Measurements from ENCODE around the gene MT1E.
"Not testable (repeated sequence)": the region's sequence is repeated elsewhere in the genome, so short reads cannot be mapped to it uniquely, and the experiment has no call there.

The MT1E gene

DNA sequence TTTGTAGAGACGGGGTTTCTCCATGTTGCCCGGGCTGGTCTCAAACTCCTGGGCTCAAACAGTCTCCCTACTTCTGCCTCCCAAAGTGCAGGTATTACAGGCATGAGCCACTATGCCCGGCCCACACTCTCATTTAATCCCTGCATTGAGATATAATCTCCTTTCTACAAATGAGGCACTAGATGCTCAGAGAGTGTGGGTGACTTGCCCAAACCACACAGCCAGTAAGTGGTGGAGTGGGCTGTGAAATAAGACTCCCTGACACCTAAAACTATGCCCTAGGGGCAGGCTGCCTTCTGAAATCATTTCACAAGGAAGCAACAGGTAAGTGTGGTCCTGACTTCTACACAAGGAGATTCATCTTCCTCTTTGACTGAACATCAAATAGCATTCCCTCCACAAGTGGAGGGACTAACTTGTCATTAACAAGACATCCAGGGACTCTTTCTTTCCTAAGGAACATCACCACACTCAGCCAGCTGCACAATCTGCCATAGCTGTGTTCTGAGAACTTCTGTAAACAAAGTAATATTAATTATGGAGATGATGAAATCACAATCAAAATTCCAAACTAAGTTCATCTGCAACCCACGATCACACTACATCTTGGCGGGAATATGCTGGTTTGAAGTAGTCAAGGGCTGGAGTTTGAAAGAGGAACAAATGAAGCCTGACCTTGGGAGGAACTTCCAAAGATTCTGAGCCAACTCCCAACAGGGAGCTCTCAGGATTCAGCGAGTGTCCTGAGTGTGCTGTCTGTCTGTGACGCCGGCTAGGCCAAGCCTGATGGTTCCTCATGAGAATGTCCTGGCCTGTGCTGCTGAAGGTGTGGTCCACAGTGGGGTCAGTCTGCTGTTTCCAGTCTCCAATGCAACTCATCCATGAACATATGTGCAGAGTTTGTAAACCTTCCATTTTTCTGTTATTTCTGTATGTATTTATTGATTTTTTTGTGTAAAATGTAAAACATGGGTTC, 40.0 kb downstream of the MT1E start:
- not testable (repeated sequence) for H3K36me3 ChIP-seq (ENCODE audit: control insufficient read depth, insufficient read depth, low read length); H3K4me3 ChIP-seq (ENCODE audit: extremely low read depth, insufficient read depth, low read length, poor library complexity, severe bottlenecking); H3K4me1 ChIP-seq (ENCODE audit: control insufficient read depth, insufficient read depth, low read length, poor library complexity, severe bottlenecking); H3K9me3 ChIP-seq (ENCODE audit: control insufficient read depth, low read length); H3K27ac ChIP-seq (ENCODE audit: low read depth, low read length, severe bottlenecking)
- 68% methylated on average over 5 to 6 of the region's 8 CpGs for WGBS, 2 experiments (ENCODE audit: insufficient coverage in 2 of 2)

DNA sequence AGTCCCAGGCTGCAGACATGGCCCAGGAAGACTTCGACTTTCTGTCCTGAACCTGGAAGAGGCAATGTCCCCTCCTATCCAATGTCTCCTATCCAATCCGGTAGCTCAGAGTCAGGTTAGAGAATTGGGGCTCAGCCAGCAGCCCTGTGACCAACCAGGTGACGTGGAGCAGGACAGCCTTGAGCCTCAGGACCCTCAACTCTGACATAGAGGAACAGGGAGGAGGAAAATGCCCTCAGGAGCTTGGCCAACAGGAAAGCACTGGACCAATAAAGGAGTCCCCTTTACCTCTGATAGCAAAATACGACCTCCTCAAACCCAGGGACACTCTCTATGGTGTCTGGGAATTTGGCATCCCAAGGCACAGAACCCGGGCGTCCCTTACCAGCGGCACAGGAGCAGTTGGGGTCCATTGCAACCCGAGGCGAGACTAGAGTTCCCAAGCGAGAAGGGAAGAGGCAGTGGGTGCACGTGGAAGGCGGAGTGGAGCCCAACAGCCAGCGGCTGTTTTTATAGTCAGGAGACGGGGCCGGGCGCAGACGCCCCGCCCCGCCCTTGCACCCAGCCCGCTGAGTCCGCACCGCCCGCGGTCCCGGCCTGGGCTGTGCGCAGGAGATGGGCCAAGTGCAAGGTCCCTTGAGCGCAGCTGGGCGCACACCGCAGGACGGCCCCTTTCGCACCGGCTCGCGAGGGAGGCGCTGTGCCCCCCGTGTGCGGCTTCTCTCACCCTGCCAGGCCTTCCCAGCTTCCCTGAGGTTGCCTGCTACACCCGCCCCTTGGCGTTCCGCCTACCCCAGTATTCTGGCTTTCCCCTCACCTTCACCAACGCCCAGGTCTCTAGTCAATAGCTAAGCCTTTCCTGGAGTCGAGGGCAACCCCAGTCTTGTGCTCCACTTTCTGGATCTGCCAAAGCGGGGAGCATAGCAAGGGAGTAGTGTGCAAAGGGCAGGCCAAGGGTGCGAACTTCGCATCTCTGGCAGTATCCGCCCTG, 42.3 kb downstream of the MT1E start, which contains the start of gene MT1G:
TSS of gene MT1G (minus strand) at position 485 of the 991 bp plus-strand sequence. CDS start at position 413, 72 bp downstream.
- Histone ChIP-seq H3K36me3 (ENCODE audit: control insufficient read depth, insufficient read depth, low read length) (no peaks in the 10 kb centered on the region), H3K4me1 (ENCODE audit: control insufficient read depth, insufficient read depth, low read length, poor library complexity, severe bottlenecking) (no peaks in the 10 kb centered on the region), H3K4me3 (ENCODE audit: extremely low read depth, insufficient read depth, low read length, poor library complexity, severe bottlenecking) (no peak within 1 kb of the TSS), H3K9me3 (ENCODE audit: control insufficient read depth, low read length) (no peaks in the 10 kb centered on the region), H3K27ac (ENCODE audit: low read depth, low read length, severe bottlenecking) (no peak within 1 kb of the TSS)
- WGBS, 2 experiments (ENCODE audit: insufficient coverage in 2 of 2), result 15 to 22% methylated on average over 39 to 45 of the region's 46 CpGs

DNA sequence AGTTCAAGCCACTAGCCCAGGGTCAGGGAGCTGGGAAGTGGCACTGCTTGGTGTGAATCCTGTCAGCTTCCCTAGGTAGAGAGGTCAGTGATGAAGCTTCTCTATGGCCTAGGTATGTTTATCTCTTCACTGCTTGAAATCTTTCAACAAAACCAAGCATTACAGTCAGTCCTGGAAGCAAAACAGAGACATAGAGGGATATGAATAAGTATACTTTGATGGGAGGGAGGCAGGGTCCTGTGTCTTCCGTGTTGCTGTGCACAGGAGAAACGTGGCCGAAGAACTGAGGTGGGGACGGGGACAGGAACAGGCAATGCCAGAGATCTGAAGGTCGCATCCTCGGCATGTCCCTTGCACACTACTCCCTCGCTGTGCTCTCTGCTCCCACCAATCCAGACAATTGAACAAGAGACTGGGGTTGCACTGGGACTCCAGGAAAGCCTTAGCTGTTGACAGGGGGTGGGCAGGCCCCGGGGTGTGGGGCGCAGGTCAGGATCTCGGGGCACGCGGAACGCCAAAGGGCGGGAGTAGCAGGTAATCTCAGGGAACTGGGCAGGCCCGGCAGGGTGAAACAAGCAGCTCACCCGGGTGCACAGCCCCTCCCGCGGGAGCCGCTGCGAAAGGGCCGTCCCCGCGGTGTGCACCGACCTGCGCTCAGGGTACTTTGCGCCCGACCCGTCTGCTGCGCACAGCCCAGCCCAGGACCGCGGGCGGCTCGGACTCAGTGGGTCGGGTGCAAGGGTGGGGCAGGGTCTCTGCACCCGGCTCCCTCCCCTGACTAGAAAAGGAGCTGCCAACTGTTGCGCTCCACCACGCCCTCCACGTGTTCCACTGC, 43.6 kb downstream of the MT1E start, which contains the start of gene MT1H:
TSS of gene MT1H (plus strand) at position 810 of the 835 bp plus-strand sequence. CDS start 71 bp downstream, outside the sequence.
- H3K4me1 ChIP-seq (ENCODE audit: control insufficient read depth, insufficient read depth, low read length, poor library complexity, severe bottlenecking), result no peaks in the 10 kb centered on the region
- H3K27ac ChIP-seq (ENCODE audit: low read depth, low read length, severe bottlenecking), result no peak within 1 kb of the TSS
- H3K4me3 ChIP-seq (ENCODE audit: extremely low read depth, insufficient read depth, low read length, poor library complexity, severe bottlenecking), result no peak within 1 kb of the TSS
- no peaks in the 10 kb centered on the region for H3K36me3 ChIP-seq (ENCODE audit: control insufficient read depth, insufficient read depth, low read length)
- WGBS, 2 experiments (ENCODE audit: insufficient coverage in 2 of 2), result 22 to 28% methylated on average over 36 of the region's 38 CpGs
- no peaks in the 10 kb centered on the region for H3K9me3 ChIP-seq (ENCODE audit: control insufficient read depth, low read length)

DNA sequence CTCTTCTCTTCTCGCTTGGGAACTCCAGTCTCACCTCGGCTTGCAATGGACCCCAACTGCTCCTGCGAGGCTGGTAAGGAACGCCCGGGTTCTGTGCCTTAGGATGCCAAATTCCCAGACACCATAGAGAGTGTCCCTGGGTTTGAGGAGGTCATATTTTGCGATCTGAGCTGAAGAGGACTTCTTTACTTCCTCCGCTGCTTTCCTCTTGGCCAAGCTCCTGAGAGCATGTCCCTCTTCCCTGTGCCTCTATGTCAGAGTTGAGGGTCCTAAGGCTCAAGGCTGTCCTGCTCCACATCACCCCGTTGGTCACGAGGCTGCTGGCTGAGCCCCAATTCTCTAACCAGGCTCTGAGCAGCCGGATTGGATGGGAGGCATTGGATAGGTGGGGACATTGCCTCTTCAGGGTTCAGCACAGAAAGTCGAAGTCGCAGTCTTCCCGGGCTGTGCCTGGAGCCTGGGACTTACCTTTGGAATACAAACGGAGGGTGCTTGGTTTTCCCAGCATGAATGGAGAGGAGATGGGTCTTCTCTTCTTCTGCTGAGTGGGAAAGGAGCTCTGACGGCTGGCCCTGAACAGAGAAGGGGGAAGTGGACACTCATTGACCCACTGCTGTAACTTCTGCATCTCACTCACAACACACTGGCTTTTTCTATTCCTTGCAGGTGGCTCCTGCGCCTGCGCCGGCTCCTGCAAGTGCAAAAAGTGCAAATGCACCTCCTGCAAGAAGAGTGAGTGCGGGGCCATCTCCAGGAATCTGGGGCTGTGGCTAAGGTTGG, 44.4 kb downstream of the MT1E start:
- WGBS, 2 experiments (ENCODE audit: insufficient coverage in 2 of 2), result 34 to 37% methylated on average over 15 to 17 of the region's 19 CpGs
- no peaks in the 10 kb centered on the region for H3K4me1 ChIP-seq (ENCODE audit: control insufficient read depth, insufficient read depth, low read length, poor library complexity, severe bottlenecking)
- no peaks in the 10 kb centered on the region for H3K36me3 ChIP-seq (ENCODE audit: control insufficient read depth, insufficient read depth, low read length)
- H3K27ac ChIP-seq (ENCODE audit: low read depth, low read length, severe bottlenecking), result no peak overlapping the region
- H3K4me3 ChIP-seq (ENCODE audit: extremely low read depth, insufficient read depth, low read length, poor library complexity, severe bottlenecking), result no peak overlapping the region
- no peaks in the 10 kb centered on the region for H3K9me3 ChIP-seq (ENCODE audit: control insufficient read depth, low read length)

DNA sequence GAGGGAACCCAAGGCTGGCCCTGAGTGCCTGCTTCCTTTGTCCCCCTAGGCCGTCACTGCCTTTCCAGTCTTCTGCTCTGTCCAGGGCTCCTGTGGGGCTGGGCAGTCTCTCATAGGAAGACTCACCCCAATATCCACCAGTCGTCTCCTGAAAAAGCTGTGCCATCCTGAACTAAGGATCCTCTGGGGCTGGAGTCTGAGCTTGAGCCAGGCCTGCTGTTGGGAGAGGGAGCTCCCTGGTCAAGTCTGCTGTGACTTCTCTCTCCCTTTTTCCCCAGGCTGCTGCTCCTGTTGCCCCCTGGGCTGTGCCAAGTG, 45.0 kb downstream of the MT1E start:
- no peak overlapping the region for H3K4me3 ChIP-seq (ENCODE audit: extremely low read depth, insufficient read depth, low read length, poor library complexity, severe bottlenecking)
- no peaks in the 10 kb centered on the region for H3K36me3 ChIP-seq (ENCODE audit: control insufficient read depth, insufficient read depth, low read length)
- WGBS, 2 experiments (ENCODE audit: insufficient coverage in 2 of 2), result 69 to 76% methylated on average over 2 of the region's 2 CpGs
- H3K27ac ChIP-seq (ENCODE audit: low read depth, low read length, severe bottlenecking), result no peak overlapping the region
- H3K4me1 ChIP-seq (ENCODE audit: control insufficient read depth, insufficient read depth, low read length, poor library complexity, severe bottlenecking), result no peaks in the 10 kb centered on the region
- H3K9me3 ChIP-seq (ENCODE audit: control insufficient read depth, low read length), result no peaks in the 10 kb centered on the region

DNA sequence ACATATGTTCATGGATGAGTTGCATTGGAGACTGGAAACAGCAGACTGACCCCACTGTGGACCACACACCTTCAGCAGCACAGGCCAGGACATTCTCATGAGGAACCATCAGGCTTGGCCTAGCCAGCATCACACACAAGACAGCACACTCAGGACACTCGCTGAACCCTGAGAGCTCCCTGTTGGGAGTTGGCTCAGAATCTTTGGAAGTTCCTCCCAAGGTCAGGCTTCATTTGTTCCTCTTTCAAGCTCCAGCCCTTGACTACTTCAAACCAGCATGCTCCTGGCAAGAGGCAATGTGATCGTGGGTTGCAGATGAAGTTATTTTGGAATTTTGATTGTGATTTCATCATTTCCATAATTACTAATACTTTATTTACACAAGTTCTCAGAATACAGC, 46.1 kb downstream of the MT1E start:
- H3K36me3 ChIP-seq (ENCODE audit: control insufficient read depth, insufficient read depth, low read length); H3K27ac ChIP-seq (ENCODE audit: low read depth, low read length, severe bottlenecking); H3K4me1 ChIP-seq (ENCODE audit: control insufficient read depth, insufficient read depth, low read length, poor library complexity, severe bottlenecking); H3K4me3 ChIP-seq (ENCODE audit: extremely low read depth, insufficient read depth, low read length, poor library complexity, severe bottlenecking); H3K9me3 ChIP-seq (ENCODE audit: control insufficient read depth, low read length): not testable (repeated sequence)
- WGBS, 2 experiments (ENCODE audit: insufficient coverage in 2 of 2), result 60 to 63% methylated on average over 1 of the region's 2 CpGs

DNA sequence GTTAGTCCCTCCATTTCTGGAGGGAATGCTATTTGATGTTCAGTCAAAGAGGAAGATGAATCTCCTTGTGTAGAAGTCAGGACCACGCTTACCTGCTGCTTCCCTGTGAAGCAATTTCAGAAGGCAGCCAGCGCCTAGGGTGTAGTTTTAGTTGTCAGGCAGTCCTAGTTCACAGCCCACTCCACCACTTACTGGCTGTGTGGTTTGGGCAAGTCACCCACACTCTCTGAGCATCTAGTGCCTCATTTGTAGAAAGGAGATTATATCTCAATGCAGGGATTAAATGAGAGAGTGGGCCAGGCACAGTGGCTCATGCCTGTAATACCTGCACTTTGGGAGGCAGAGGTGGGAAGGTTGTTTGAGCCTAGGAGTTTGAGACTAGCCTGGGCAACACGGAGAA, 46.6 kb downstream of the MT1E start:
- H3K27ac ChIP-seq (ENCODE audit: low read depth, low read length, severe bottlenecking); H3K4me1 ChIP-seq (ENCODE audit: control insufficient read depth, insufficient read depth, low read length, poor library complexity, severe bottlenecking); H3K4me3 ChIP-seq (ENCODE audit: extremely low read depth, insufficient read depth, low read length, poor library complexity, severe bottlenecking); H3K9me3 ChIP-seq (ENCODE audit: control insufficient read depth, low read length); H3K36me3 ChIP-seq (ENCODE audit: control insufficient read depth, insufficient read depth, low read length): not testable (repeated sequence)
- WGBS, 2 experiments (ENCODE audit: insufficient coverage in 2 of 2), result 60% methylated on average over 1 of the region's 3 CpGs; no CpG with 5 or more reads in 1 of the 2 experiments

DNA sequence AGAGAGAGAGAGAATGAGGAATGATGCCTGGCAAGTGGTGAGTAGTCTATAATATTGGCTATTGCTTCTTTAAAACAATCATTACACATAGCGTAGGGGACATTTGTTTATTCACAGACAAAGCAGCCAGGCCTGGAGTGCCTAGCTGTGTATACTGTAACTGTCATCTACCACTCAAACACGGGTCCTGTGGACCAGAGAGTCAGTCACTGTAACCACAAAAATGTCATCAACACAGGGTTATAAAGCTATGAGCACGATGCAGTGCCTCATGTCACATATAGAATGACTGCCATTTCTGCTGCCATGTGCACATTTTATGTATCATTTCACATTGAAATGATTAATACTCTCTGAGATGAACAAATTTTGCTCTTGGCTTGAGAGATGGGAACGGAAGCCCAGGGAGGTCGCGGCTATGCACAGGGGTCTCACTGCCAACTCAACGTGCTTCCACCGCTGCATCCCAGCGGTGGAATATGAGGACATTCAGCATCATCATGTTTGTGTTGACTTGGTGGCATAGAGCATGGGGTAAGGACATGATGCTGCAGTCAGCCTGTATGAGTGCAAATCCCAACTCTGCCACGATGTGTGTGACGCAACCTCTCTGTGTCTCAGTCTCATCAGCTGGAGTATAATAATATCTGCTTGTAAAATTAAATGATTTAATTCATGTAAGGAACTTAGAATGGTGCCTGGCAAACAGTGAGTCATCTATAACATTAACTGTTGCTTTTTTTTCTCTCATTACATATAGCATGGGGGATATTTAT, 47.4 kb downstream of the MT1E start:
- no peak overlapping the region for H3K4me3 ChIP-seq (ENCODE audit: extremely low read depth, insufficient read depth, low read length, poor library complexity, severe bottlenecking)
- H3K36me3 ChIP-seq (ENCODE audit: control insufficient read depth, insufficient read depth, low read length), result no peaks in the 10 kb centered on the region
- H3K27ac ChIP-seq (ENCODE audit: low read depth, low read length, severe bottlenecking), result no peak overlapping the region
- H3K9me3 ChIP-seq (ENCODE audit: control insufficient read depth, low read length), result no peaks in the 10 kb centered on the region
- H3K4me1 ChIP-seq (ENCODE audit: control insufficient read depth, insufficient read depth, low read length, poor library complexity, severe bottlenecking), result no peaks in the 10 kb centered on the region
- WGBS, 2 experiments (ENCODE audit: insufficient coverage in 2 of 2), result 84 to 97% methylated on average over 4 to 9 of the region's 11 CpGs

DNA sequence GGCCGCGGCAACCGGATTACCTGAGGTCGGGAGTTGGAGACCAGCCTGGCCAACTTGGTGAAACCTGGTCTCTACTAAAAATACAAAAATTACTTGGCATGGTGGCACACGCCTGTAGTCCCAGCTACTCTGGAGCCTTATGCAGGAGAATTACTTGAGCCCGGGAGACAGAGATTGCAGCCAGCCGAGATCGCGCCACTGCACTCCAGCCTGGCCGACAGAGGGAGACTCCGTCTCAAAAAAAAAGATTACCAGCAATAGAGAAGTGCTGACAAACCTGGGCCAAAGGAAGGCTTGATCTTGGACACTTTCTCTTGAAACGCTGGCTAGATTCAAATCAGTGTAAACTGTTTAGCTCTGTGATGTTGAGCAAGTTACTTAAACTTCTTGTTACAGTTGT, 48.3 kb downstream of the MT1E start:
- Histone ChIP-seq H3K36me3 (ENCODE audit: control insufficient read depth, insufficient read depth, low read length) (no peaks in the 10 kb centered on the region), H3K27ac (ENCODE audit: low read depth, low read length, severe bottlenecking) (no peak overlapping the region), H3K4me1 (ENCODE audit: control insufficient read depth, insufficient read depth, low read length, poor library complexity, severe bottlenecking) (no peaks in the 10 kb centered on the region), H3K4me3 (ENCODE audit: extremely low read depth, insufficient read depth, low read length, poor library complexity, severe bottlenecking) (no peak overlapping the region), H3K9me3 (ENCODE audit: control insufficient read depth, low read length) (no peaks in the 10 kb centered on the region)
- WGBS, 2 experiments (ENCODE audit: insufficient coverage in 2 of 2), result 37 to 41% methylated on average over 12 of the region's 12 CpGs
